T-helper 9 cell (primary cell): ENCODE data around the gene CIITA.
A peak's percentile ranks its signal among the peaks of the same experiment; 100 is the strongest.
"Not testable (repeated sequence)": the region's sequence is repeated elsewhere in the genome, so short reads cannot be mapped to it uniquely, and the experiment has no call there.

Source experiments
- DNase-seq: peaks from one replicate; pipeline ENCODE4 v3.0.0-alpha.2; 2020

The CIITA gene

GRCh38 chr16:10957771-10958482 is 80.9 kb downstream of the CIITA start:
- no peak for DNase-seq

- DNase-seq: no peak
Measured at GRCh38 chr16:10959161-10959560, 82.2 kb downstream of the CIITA start.

- no peak for DNase-seq
Measured at GRCh38 chr16:10961231-10961630, 84.2 kb downstream of the CIITA start.

GRCh38 chr16:10964039-10964890 is 87.3 kb downstream of the CIITA start:
- peak; percentile 85 for DNase-seq

- DNase-seq: peak; percentile 40
Measured at GRCh38 chr16:10964891-10965326, 87.9 kb downstream of the CIITA start.

- DNase-seq: no peak
Measured at GRCh38 chr16:10965440-10966061, 88.5 kb downstream of the CIITA start.

GRCh38 chr16:10966129-10966528 is 89.1 kb downstream of the CIITA start:
- DNase-seq: no peak

GRCh38 chr16:10966559-10966958 is 89.6 kb downstream of the CIITA start:
- DNase-seq: not testable (repeated sequence)

- DNase-seq: no peak
Measured at GRCh38 chr16:10967986-10968385, 91.0 kb downstream of the CIITA start.

GRCh38 chr16:10968498-10968897 is 91.5 kb downstream of the CIITA start:
- DNase-seq: no peak

- DNase-seq: no peak
Measured at GRCh38 chr16:10969615-10970014, 92.6 kb downstream of the CIITA start.

GRCh38 chr16:10970065-10970464 is 93.1 kb downstream of the CIITA start:
- no peak for DNase-seq

- no peak for DNase-seq
Measured at GRCh38 chr16:10971560-10971961, 94.6 kb downstream of the CIITA start.

- DNase-seq: no peak
Measured at GRCh38 chr16:10972108-10972818, 95.3 kb downstream of the CIITA start.

- DNase-seq: no peak
Measured at GRCh38 chr16:10972819-10973464, 95.9 kb downstream of the CIITA start.

GRCh38 chr16:10976634-10977033 is 99.6 kb downstream of the CIITA start:
- DNase-seq: no peak

- no peak for DNase-seq
Measured at GRCh38 chr16:10978124-10978523, 101.1 kb downstream of the CIITA start.

GRCh38 chr16:10978871-10979446 is 102.0 kb downstream of the CIITA start:
- no peak for DNase-seq

- no peak for DNase-seq
Measured at GRCh38 chr16:10979717-10980601, 103.0 kb downstream of the CIITA start.

GRCh38 chr16:10980813-10981212 is 103.8 kb downstream of the CIITA start:
- DNase-seq: no peak

- DNase-seq: no peak
Measured at GRCh38 chr16:10981697-10982216, 104.8 kb downstream of the CIITA start.
